OCI-M2 (cell line): ENCODE measurements around the gene NANOS3.

ENCODE experiments used
- DNase-seq: peaks from one replicate; lab custom pipeline; 2025; ENCODE audit not compliant: unreplicated experiment; lab: John Stamatoyannopoulos, UW

The NANOS3 gene

GRCh38 chr19:13864667-13865570 is 12.0 kb upstream of the NANOS3 start:
- no peak for DNase-seq

DNA sequence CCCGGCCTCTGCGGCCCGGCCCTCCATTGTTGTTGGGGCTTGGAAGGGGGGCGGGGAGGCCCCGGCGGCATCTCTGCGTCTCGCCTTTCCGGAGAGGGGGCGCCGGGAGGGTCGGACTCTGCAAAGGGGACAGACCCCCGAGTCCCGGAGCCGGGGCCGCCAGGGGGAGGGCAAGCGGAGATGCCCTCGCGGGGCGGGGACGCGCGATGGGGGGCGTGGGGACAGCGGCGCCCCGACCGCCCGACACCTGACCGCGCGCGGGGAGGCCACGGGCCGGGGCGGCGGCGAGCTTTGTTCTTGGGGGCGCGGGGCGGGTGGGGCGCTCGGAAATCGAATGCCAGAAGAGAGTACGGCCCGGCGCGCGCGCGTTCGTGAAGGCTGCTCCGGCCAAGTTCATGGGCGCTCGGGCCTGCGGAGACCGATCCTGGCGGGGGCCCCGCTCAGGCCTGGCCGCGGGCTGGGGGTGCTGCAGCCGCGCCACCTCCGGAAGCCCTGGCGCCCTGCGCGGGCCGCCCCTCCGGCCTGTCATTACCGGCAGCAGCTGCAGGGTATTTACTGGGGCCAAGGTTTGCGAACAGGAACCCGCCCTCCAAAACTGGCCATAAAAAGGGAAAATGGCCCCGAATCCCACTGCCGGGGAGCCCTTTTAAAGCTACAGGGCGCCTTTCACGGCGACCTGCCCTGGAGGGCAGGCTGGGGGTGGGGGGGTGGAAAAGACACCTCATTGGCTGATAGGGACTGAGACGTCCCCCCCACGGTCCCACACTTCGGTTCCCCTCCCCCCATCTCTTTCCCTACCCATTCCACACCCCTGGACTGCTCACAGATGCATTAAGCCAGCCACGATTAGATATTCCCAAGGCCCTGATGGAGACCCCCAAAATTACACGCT is 11.1 kb upstream of the NANOS3 start:
- no peak for DNase-seq

- no peak for DNase-seq
Observed at GRCh38 chr19:13866463-13867046, 10.4 kb upstream of the NANOS3 start.

DNA sequence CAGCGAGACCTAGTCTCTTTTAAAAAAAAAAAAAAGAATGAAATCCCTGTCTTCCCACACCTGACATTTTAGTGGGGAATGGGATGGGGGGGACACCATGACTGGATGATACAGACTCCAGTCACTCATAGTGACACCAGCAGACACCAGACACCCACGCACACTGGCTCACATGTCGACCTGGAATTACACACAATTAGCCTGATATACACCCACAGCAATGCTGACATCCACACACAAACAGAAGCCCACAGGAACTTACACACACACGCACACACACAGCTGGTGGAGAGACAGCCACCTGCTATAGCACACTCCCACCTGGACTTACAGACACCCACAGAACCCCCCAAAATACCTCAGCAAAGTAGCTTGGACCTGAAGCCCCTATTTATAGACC is 8.3 kb upstream of the NANOS3 start:
- no peak for DNase-seq

DNA sequence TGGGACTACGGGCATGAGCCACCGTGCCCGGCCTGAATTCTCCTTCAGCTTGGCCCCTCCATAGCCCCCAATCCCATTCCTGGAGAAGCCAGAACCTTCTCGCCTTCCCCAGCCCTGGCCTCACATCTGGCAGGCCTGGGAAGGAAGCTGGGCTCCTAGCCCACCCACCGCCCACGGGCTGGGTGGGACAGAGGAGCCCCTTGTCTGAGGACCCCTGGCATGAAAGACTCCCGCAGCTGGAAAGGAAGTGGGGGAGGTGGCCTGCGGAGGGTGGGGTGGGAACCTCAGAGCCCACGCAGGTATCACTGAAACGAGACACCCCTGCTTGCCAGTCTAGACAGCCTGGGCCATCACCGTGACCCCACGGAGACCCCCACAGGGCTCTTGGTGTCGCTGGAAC is 7.7 kb upstream of the NANOS3 start:
- DNase-seq = no peak

- no peak for DNase-seq
Observed at GRCh38 chr19:13870873-13871272, 6.1 kb upstream of the NANOS3 start.

DNA sequence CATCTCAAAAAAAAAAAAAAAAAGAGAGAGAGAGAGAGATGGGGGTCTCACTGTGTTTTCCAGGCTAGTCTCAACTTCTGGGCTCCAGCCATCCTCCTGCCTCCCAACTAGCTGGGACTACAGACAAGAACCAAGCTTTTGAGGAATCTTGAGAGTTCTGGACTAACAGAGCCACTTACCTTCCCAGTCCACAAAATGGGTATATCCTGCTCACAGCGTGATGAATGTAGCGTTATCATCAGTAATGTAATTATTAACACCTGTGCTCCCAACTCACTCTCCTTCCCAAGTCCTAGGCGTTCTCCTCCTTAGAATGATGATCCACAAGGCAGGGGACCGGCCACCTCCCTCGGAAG is 4.6 kb upstream of the NANOS3 start:
- no peak for DNase-seq

GRCh38 chr19:13872695-13873389 is 4.1 kb upstream of the NANOS3 start:
- DNase-seq = peak; percentile 99

- no peak for DNase-seq
Observed at GRCh38 chr19:13873834-13874515, 3.0 kb upstream of the NANOS3 start.

GRCh38 chr19:13875824-13876223 is 1.1 kb upstream of the NANOS3 start:
- DNase-seq = no peak

GRCh38 chr19:13877303-13877702 is 369 bp downstream of the NANOS3 start:
- DNase-seq = no peak

GRCh38 chr19:13880059-13881043 is 3.4 kb downstream of the NANOS3 start:
- DNase-seq = peak; percentile 100

GRCh38 chr19:13881251-13881691 is 4.3 kb downstream of the NANOS3 start:
- DNase-seq = no peak

DNA sequence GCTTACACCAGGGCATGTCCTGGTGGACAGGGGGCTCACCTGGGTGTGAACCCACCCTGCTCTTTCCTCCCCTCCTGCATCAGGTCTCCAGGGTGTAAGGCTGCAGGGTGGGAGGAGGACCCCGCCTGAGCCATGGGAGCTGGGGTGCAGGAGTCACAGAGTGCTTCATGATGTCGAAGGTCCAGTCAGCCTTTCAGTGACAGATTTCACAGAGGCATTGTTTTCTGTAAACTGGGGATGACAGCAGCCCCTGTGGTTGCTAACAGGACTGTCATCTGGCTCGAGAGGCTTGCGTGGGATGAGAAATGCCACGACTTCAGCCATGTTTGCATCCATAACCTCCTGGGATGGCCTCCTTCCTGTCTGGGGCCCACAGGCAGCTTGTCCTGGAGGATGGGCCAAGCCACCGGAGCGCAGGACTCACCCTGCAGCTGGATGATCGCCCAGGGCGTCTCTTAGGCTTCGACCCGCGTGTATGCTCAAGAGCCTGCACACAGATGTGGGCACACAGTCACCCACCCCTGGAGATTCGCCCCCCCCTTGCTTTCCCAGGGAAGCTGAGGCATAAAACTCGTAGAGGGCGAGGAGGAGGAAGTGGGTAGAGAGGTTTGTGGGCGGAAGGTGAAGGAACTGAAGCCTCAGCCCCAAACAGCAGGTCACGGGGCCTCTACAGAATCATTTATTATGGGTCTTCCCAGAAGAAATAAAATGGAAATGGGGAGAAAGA is 4.9 kb downstream of the NANOS3 start:
- DNase-seq = peak; percentile 48

DNA sequence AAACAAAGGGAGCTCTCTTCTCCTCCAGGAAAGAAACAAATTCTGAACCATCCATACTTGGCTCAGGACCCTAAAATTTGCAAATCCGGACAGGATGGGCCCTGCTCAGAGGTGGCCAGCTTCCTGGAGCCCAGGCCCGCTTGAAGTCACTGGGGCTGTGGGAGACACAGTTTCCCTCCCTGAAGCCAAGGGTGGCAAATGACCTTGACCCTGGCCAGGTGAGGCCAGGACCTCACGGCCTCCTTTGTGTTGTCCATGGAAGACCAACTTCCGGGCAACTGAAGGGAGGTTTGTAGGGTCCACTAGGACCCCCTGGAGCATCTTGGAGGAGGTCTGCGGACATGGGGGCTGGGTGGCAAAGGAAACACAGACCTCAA is 5.5 kb downstream of the NANOS3 start:
- DNase-seq = no peak

- DNase-seq = no peak
Observed at GRCh38 chr19:13882836-13883235, 5.9 kb downstream of the NANOS3 start.

DNA sequence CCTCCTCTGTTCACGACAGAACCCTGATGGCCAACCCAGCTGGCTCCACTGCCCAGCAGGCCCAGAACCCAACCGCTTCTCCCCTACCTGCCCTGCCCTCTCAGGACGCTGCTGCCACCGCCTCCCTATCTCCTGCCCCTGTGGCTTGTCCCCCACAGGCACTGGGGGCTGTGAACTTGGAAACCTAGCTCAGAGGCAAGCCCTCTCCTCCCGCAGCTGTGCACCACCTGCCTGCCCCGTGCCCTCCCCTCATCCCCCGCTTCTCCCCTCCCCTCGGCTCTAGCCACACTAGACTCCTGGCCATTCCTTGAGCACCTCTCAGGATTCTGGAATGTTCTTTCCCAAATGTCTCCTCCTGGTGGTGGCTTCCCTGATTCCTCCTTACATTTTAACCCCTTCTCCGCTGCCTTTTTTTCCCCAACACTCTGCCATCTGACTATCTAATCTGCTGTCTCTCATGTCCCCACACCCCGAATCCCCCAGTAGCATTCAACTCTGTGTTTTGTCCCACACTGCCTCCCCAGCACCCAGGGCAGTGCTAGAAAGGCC is 6.7 kb downstream of the NANOS3 start:
- DNase-seq = no peak
